ENCODE measurements around the gene CPNE6. TPM values are rescaled to one million over a fixed set of nuclear protein-coding genes. Genes with fewer than 3 reads are reported as not detected.

Gene CPNE6
- total and polyA plus RNA-seq, 5 donors = 0.14 to 0.16 TPM; not detected in 3

GRCh38 chr14:24122416-24122815, 51.1 kb downstream of the CPNE6 start:
- Histone ChIP-seq H3K9me3 (ENCODE audit: control insufficient read depth, low read length) (no peaks in the 10 kb centered on the region), H3K4me1 (ENCODE audit: control insufficient read depth, insufficient read depth, low read length) (no peaks in the 10 kb centered on the region), H3K27me3 (ENCODE audit: control insufficient read depth, insufficient read depth) (no peaks in the 10 kb centered on the region), H3K27ac (ENCODE audit: low read length) (no peak overlapping the region), H3K4me3 (ENCODE audit: low read length) (no peak overlapping the region)
- 96% methylated on average over 4 of the region's 4 CpGs for WGBS
- ATAC-seq (no peak), DNase-seq (no peak)
- intact Hi-C loops (cut with DNase I) = no loop called here

DNA sequence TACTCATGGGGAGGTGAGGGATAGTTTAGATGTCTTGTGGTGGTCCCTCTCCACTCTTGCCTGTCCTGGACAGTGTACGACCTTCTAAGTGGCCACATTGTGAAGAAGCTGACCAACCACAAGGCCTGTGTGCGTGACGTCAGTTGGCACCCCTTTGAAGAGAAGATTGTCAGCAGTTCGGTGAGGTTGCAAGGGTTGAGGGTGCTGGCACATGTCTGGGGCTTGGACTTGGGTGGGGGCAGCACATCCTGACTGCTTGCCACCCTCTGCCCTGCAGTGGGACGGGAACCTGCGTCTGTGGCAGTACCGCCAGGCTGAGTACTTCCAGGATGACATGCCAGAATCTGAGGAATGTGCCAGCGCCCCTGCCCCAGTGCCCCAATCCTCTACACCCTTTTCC, 51.5 kb downstream of the CPNE6 start:
- Histone ChIP-seq H3K27me3 (ENCODE audit: control insufficient read depth, insufficient read depth) (no peaks in the 10 kb centered on the region), H3K9me3 (ENCODE audit: control insufficient read depth, low read length) (no peaks in the 10 kb centered on the region), H3K27ac (ENCODE audit: low read length) (no peak overlapping the region), H3K4me1 (ENCODE audit: control insufficient read depth, insufficient read depth, low read length) (no peaks in the 10 kb centered on the region), H3K4me3 (ENCODE audit: low read length) (no peak overlapping the region)
- 76% methylated on average over 8 of the region's 8 CpGs for WGBS
- ATAC-seq = peak in 1 of 2 donors; percentile 25
- DNase-seq = no peak
- intact Hi-C loops (cut with DNase I) = no loop called here

DNA sequence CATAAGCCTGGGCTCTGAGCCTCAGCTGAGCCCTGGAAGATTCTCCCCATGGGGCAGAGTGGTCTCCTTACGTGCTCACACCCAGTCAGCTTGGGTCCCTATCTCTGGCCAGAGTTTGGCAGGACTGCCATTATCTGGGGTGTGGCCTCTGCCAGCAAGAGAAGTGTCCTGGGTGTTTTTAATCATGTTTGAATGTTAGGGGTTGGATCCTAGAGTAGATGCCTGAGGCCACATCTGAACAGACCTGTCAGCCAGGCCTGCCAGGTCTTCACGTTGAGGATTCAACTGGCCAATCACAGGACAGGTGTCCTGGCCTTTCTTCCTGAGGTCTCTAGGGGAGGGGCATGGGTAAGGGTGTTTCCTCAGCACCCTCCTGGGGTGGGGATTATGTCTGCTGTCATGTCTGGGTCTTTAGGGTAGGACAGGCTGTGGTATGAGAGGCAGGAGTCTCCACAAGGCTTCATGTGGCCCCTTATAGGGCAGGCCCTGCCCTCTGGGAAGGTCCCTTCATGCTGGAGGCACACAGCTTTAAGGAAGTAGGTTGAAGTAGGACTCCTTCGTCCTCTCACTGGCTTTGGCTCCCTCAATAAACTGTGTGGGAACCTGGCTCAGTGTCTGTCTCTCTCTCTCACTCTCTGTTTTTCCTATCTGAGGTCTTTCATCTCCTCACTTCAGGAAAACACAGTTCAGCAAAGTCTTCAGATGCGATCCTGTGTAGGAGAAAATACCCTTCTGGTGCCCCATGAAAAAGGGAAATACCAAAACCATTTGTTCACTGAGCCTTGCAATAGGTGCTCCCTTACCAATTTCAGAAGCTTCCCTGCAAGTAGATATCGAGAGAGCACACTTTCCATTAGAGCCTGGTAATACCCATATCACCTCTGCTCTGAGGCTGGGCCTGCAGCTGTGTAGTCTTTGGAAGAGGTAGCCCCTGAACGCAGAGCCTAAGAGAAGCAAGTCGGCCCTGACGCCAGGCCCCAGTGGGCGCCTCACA, 52.4 kb downstream of the CPNE6 start:
- DNase-seq = no peak
- H3K27me3 ChIP-seq (ENCODE audit: control insufficient read depth, insufficient read depth) = no peaks in the 10 kb centered on the region
- WGBS = 81% methylated on average over 9 of the region's 9 CpGs

DNA sequence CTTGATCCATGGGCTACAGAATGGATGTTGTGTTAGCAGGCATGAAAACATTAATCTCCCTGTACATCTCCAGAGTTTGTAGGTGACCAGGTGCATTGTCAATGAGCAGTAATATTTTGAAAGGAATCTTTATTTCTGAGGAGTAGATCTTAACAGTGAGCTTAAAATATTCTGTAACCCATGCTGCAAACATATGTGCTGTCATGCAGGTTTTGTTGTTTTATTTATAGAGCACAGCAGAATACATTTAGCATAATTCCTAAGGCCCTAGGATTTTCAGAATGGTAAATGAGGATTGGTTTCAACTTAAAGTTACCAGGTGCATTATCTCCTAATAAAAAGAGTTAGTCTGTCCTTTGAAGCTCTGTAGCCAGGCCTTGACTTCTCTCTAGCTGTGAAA, 55.6 kb downstream of the CPNE6 start:
- no peak overlapping the region for H3K4me3 ChIP-seq (ENCODE audit: low read length)
- peaks cover 6% of the 10 kb centered on the region for H3K4me1 ChIP-seq (ENCODE audit: control insufficient read depth, insufficient read depth, low read length)
- DNase-seq = no peak
- no peak for ATAC-seq
- intact Hi-C loops (cut with DNase I) = no loop called here
- no peak overlapping the region for H3K27ac ChIP-seq (ENCODE audit: low read length)
- H3K9me3 ChIP-seq (ENCODE audit: control insufficient read depth, low read length) = no peaks in the 10 kb centered on the region
- no peaks in the 10 kb centered on the region for H3K27me3 ChIP-seq (ENCODE audit: control insufficient read depth, insufficient read depth)

More for the DNA sequence above, 52.4 kb downstream of the CPNE6 start:
- Histone ChIP-seq H3K9me3 (ENCODE audit: control insufficient read depth, low read length) (no peaks in the 10 kb centered on the region), H3K4me3 (ENCODE audit: low read length) (no peak overlapping the region), H3K27ac (ENCODE audit: low read length) (no peak overlapping the region), H3K4me1 (ENCODE audit: control insufficient read depth, insufficient read depth, low read length) (no peaks in the 10 kb centered on the region)
- ATAC-seq = peak; percentile 5 to 25
- intact Hi-C loops (cut with DNase I) = no loop called here

DNA sequence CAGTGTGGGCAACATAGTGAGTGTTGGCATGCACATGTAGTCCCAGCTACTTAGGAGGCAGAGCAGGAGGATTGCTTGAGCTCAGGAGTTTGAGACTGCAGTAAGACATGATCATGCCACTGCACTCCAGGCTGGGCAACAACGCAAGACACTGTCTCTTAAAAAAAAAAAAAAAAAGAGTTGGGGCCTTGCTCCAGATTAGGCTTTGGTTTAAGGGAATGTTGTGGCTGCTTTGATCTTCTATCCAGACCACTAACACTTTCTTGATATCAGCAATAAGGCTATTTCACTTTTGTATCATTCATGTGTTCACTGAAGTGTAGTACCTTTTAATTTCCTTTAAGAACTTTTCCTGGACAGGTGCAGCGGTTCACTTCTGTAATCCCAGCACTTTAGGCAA, 56.3 kb downstream of the CPNE6 start:
- no peaks in the 10 kb centered on the region for H3K27me3 ChIP-seq (ENCODE audit: control insufficient read depth, insufficient read depth)
- no peaks in the 10 kb centered on the region for H3K9me3 ChIP-seq (ENCODE audit: control insufficient read depth, low read length)
- H3K4me1 ChIP-seq (ENCODE audit: control insufficient read depth, insufficient read depth, low read length) = peaks cover 6% of the 10 kb centered on the region
- intact Hi-C loops (cut with DNase I) = no loop called here
- no peak for ATAC-seq
- H3K4me3 ChIP-seq (ENCODE audit: low read length) = no peak overlapping the region
- 90% methylated on average over 2 of the region's 2 CpGs for WGBS
- no peak for DNase-seq
- H3K27ac ChIP-seq (ENCODE audit: low read length) = no peak overlapping the region

Other genes with a start within 250 kb of the CPNE6 start
- 10 to 100 TPM; 19.9 to 27.9 (median 26.0) TPM for gene DHRS4, start 117.8 kb upstream of the CPNE6 start, total RNA-seq
- 52.7 TPM for gene DHRS4, start 117.8 kb upstream of the CPNE6 start, polyA plus RNA-seq
- 10 to 100 TPM; 15.5 to 23.6 (median 20.5) TPM for gene DHRS4L2, start 82.6 kb upstream of the CPNE6 start, total RNA-seq
- gene DHRS4L2, start 82.6 kb upstream of the CPNE6 start, polyA plus RNA-seq = 44.2 TPM
- under 1 TPM; 0.17 to 0.45 (median 0.17) TPM for gene CARMIL3, start 19.6 kb upstream of the CPNE6 start, total RNA-seq
- gene CARMIL3, start 19.6 kb upstream of the CPNE6 start, polyA plus RNA-seq = 0.18 TPM
- gene PCK2, start 22.7 kb downstream of the CPNE6 start, total RNA-seq = 10 to 100 TPM in 1 of 4 donors, 1 to 10 TPM in 3; 4.0 to 11.0 (median 5.3) TPM
- gene PCK2, start 22.7 kb downstream of the CPNE6 start, polyA plus RNA-seq = 3.5 TPM
- 10 to 100 TPM; 50.6 to 70.7 (median 62.6) TPM for gene DCAF11, start 43.2 kb downstream of the CPNE6 start, total RNA-seq
- gene DCAF11, start 43.2 kb downstream of the CPNE6 start, polyA plus RNA-seq = 33.1 TPM
- gene NRL, start 43.4 kb downstream of the CPNE6 start, total RNA-seq = 1 to 10 TPM in 3 of 4 donors, under 1 TPM in 1; 0.79 to 2.9 (median 2.4) TPM
- gene NRL, start 43.4 kb downstream of the CPNE6 start, polyA plus RNA-seq = 2.6 TPM
- gene FITM1, start 59.1 kb downstream of the CPNE6 start, total RNA-seq = 100 to 1,000 TPM in 3 of 4 donors, 10 to 100 TPM in 1; 87.4 to 178 (median 134) TPM
- 224 TPM for gene FITM1, start 59.1 kb downstream of the CPNE6 start, polyA plus RNA-seq
- 100 to 1,000 TPM in 3 of 4 donors, 10 to 100 TPM in 1; 99.8 to 112 (median 103) TPM for gene PSME1, start 64.6 kb downstream of the CPNE6 start, total RNA-seq
- 141 TPM for gene PSME1, start 64.6 kb downstream of the CPNE6 start, polyA plus RNA-seq
- gene EMC9, start 70.0 kb downstream of the CPNE6 start, total RNA-seq = 10 to 100 TPM; 17.2 to 18.9 (median 18.1) TPM
- 21.2 TPM for gene EMC9, start 70.0 kb downstream of the CPNE6 start, polyA plus RNA-seq
- gene PSME2, start 75.0 kb downstream of the CPNE6 start, total RNA-seq = 10 to 100 TPM; 62.7 to 90.6 (median 67.6) TPM
- gene PSME2, start 75.0 kb downstream of the CPNE6 start, polyA plus RNA-seq = 102 TPM
- gene RNF31, start 75.9 kb downstream of the CPNE6 start, total RNA-seq = 10 to 100 TPM; 29.2 to 48.4 (median 42.6) TPM
- 27.6 TPM for gene RNF31, start 75.9 kb downstream of the CPNE6 start, polyA plus RNA-seq
- gene IRF9, start 89.7 kb downstream of the CPNE6 start, total RNA-seq = 100 to 1,000 TPM in 1 of 4 donors, 10 to 100 TPM in 3; 47.5 to 103 (median 59.0) TPM
- gene IRF9, start 89.7 kb downstream of the CPNE6 start, polyA plus RNA-seq = 44.5 TPM
- 1 to 10 TPM; 1.9 to 5.8 (median 3.2) TPM for gene REC8, start 100.5 kb downstream of the CPNE6 start, total RNA-seq
- gene REC8, start 100.5 kb downstream of the CPNE6 start, polyA plus RNA-seq = 4.1 TPM
- gene IPO4, start 117.3 kb downstream of the CPNE6 start, total RNA-seq = 10 to 100 TPM; 10.2 to 22.5 (median 12.1) TPM
- gene IPO4, start 117.3 kb downstream of the CPNE6 start, polyA plus RNA-seq = 4.1 TPM
- gene TM9SF1, start 123.9 kb downstream of the CPNE6 start, total RNA-seq = 10 to 100 TPM; 26.4 to 37.6 (median 30.4) TPM
- gene TM9SF1, start 123.9 kb downstream of the CPNE6 start, polyA plus RNA-seq = 14.8 TPM
- under 1 TPM in 2 of 4 donors, not detected in 2; 0.18 to 0.37 TPM for gene TSSK4, start 134.1 kb downstream of the CPNE6 start, total RNA-seq
- gene TSSK4, start 134.1 kb downstream of the CPNE6 start, polyA plus RNA-seq = not detected
- 10 to 100 TPM; 35.2 to 49.3 (median 39.5) TPM for gene CHMP4A, start 141.9 kb downstream of the CPNE6 start, total RNA-seq
- gene CHMP4A, start 141.9 kb downstream of the CPNE6 start, polyA plus RNA-seq = 56.3 TPM
- 10 to 100 TPM; 15.7 to 21.8 (median 18.8) TPM for gene MDP1, start 144.5 kb downstream of the CPNE6 start, total RNA-seq
- gene MDP1, start 144.5 kb downstream of the CPNE6 start, polyA plus RNA-seq = 26.8 TPM
- gene NEDD8, start 160.8 kb downstream of the CPNE6 start, total RNA-seq = 100 to 1,000 TPM; 167 to 190 (median 183) TPM
- 302 TPM for gene NEDD8, start 160.8 kb downstream of the CPNE6 start, polyA plus RNA-seq
- gene GMPR2, start 161.4 kb downstream of the CPNE6 start, total RNA-seq = 10 to 100 TPM; 32.4 to 45.4 (median 34.6) TPM
- 30.3 TPM for gene GMPR2, start 161.4 kb downstream of the CPNE6 start, polyA plus RNA-seq
- 10 to 100 TPM; 38.9 to 45.9 (median 45.3) TPM for gene TINF2, start 171.1 kb downstream of the CPNE6 start, total RNA-seq
- 23.0 TPM for gene TINF2, start 171.1 kb downstream of the CPNE6 start, polyA plus RNA-seq
- 1 to 10 TPM in 1 of 4 donors, under 1 TPM in 3; 0.36 to 2.0 (median 0.58) TPM for gene TGM1, start 191.6 kb downstream of the CPNE6 start, total RNA-seq
- 0.16 TPM for gene TGM1, start 191.6 kb downstream of the CPNE6 start, polyA plus RNA-seq
- gene RABGGTA, start 200.0 kb downstream of the CPNE6 start, total RNA-seq = 10 to 100 TPM; 18.1 to 21.4 (median 20.8) TPM
- gene RABGGTA, start 200.0 kb downstream of the CPNE6 start, polyA plus RNA-seq = 20.7 TPM
- 10 to 100 TPM in 2 of 4 donors, 1 to 10 TPM in 2; 5.9 to 12.0 (median 10.4) TPM for gene DHRS1, start 228.2 kb downstream of the CPNE6 start, total RNA-seq
- gene DHRS1, start 228.2 kb downstream of the CPNE6 start, polyA plus RNA-seq = 7.2 TPM
- 10 to 100 TPM; 19.2 to 20.3 (median 19.6) TPM for gene NOP9, start 228.3 kb downstream of the CPNE6 start, total RNA-seq
- gene NOP9, start 228.3 kb downstream of the CPNE6 start, polyA plus RNA-seq = 9.6 TPM
- gene CIDEB, start 236.4 kb downstream of the CPNE6 start, total RNA-seq = 1 to 10 TPM; 5.8 to 8.5 (median 6.9) TPM
- gene CIDEB, start 236.4 kb downstream of the CPNE6 start, polyA plus RNA-seq = 3.6 TPM
- 1 to 10 TPM; 1.2 to 2.1 (median 1.4) TPM for gene LTB4R2, start 238.6 kb downstream of the CPNE6 start, total RNA-seq
- 0.66 TPM for gene LTB4R2, start 238.6 kb downstream of the CPNE6 start, polyA plus RNA-seq
- 1 to 10 TPM; 2.2 to 3.1 (median 2.4) TPM for gene LTB4R, start 239.9 kb downstream of the CPNE6 start, total RNA-seq
- gene LTB4R, start 239.9 kb downstream of the CPNE6 start, polyA plus RNA-seq = 1.6 TPM